PC-3 (cell line): Measurements from ENCODE around the gene BMPER. TPM values are rescaled to one million over a fixed set of nuclear protein-coding genes. Genes with fewer than 3 reads are reported as not detected.

ENCODE experiments used
- ATAC-seq: fragments of 200-7000 bp; cut with Tn5 transposase; 2 replicates; pipeline ENCODE4 v1.9.1; 2020; ENCODE audit warnings: mild to moderate bottlenecking, moderate library complexity
- BruUV-seq: library from RNA; stranded (reverse); fragments of 400-500 nt; replicated peaks from 2 replicates; lab custom pipeline; 2021; lab: Mats Ljungman, UMichigan
- CTCF ChIA-PET: fragments of 300-600 bp; sonication (Branson Sonifier 250); formaldehyde crosslinking; loops from one replicate; lab custom pipeline; 2022; ENCODE audit warnings: antibody characterized with exemption; lab: Charles Lee
- POLR2A ChIA-PET: fragments of 300-600 bp; sonication (Branson Sonifier 250); formaldehyde crosslinking; loops from one replicate; lab custom pipeline; 2022; ENCODE audit warnings: antibody characterized with exemption; ENCODE audit not compliant: unreplicated experiment; lab: Charles Lee
- DNase-seq: peaks from one replicate; pipeline ENCODE4 v3.0.0-alpha.2; 2015
- H2AFZ ChIP-seq: fragments of 300-600 bp; sonication (generic); 2 replicates; pipeline ENCODE4 v1.6.0; 2016; ENCODE audit warnings: antibody characterized with exemption, low read length
- H3F3A ChIP-seq: fragments of 300-600 bp; sonication (generic); one replicate; pipeline ENCODE4 v1.6.0; 2017; ENCODE audit warnings: antibody characterized with exemption, low read length, control low read depth, mild to moderate bottlenecking; ENCODE audit not compliant: unreplicated experiment
- H3K27ac ChIP-seq: fragments of 300-600 bp; sonication (generic); 2 replicates; pipeline ENCODE4 v1.5.1; 2016; ENCODE audit warnings: mild to moderate bottlenecking, low read length
- H3K27me3 ChIP-seq: fragments of 300-600 bp; sonication (generic); 2 replicates; pipeline ENCODE4 v1.6.1; 2016; ENCODE audit warnings: low read length, mixed read lengths
- H3K36me3 ChIP-seq: fragments of 300-600 bp; sonication (generic); 2 replicates; pipeline ENCODE4 v1.6.1; 2016; ENCODE audit warnings: low read depth, mixed run types, low read length, mixed read lengths
- H3K4me1 ChIP-seq: fragments of 300-600 bp; sonication (generic); 2 replicates; pipeline ENCODE4 v1.5.1; 2016; ENCODE audit warnings: low read length; ENCODE audit not compliant: insufficient read depth
- H3K4me2 ChIP-seq: fragments of 300-600 bp; sonication (generic); 2 replicates; pipeline ENCODE4 v1.6.0; 2016; ENCODE audit warnings: low read length
- H3K4me3 ChIP-seq: fragments of 300-600 bp; sonication (generic); 2 replicates; pipeline ENCODE4 v1.5.1; 2016; ENCODE audit warnings: mild to moderate bottlenecking, low read length, mixed read lengths
- H3K79me2 ChIP-seq: fragments of 300-600 bp; sonication (generic); 2 replicates; pipeline ENCODE4 v1.6.1; 2017; ENCODE audit warnings: low read length, mixed read lengths
- H3K9ac ChIP-seq: fragments of 300-600 bp; sonication (generic); 2 replicates; pipeline ENCODE4 v1.6.0; 2016; ENCODE audit warnings: mild to moderate bottlenecking, low read length
- H3K9me2 ChIP-seq: fragments of 300-600 bp; sonication (generic); replicated peaks from 2 replicates; pipeline ENCODE4 v1.6.1; 2016; ENCODE audit warnings: mixed run types, low read length, mixed read lengths
- H3K9me3 ChIP-seq: fragments of 300-600 bp; sonication (generic); 2 replicates; pipeline ENCODE4 v1.6.1; 2016; ENCODE audit warnings: low read length, mixed read lengths
- H4K20me1 ChIP-seq: fragments of 300-600 bp; sonication (generic); 2 replicates; pipeline ENCODE4 v1.6.1; 2016; ENCODE audit warnings: low read length, mixed read lengths
- EZH2 ChIP-seq: fragments of 300-600 bp; sonication (generic); IDR thresholded peaks from one replicate; pipeline ENCODE4 v1.6.1; 2017; ENCODE audit warnings: antibody characterized with exemption, mild to moderate bottlenecking, low read length; ENCODE audit not compliant: unreplicated experiment
- EZH2phosphoT487 ChIP-seq: fragments of 300-600 bp; sonication (generic); IDR thresholded peaks from 2 replicates; pipeline ENCODE4 v1.6.1; 2018; ENCODE audit warnings: mild to moderate bottlenecking, antibody characterized with exemption, low read length, borderline replicate concordance
- intact Hi-C: fragments of 100-400 bp; cut with micrococcal nuclease; formaldehyde crosslinking; loops from 2 replicates; pipeline ENCODE4 v1.9.0; 2023
- total RNA-seq: library from RNA; depleted of rRNA; stranded (reverse); fragments of >200 nt; gene quantifications from 2 replicates; pipeline ENCODE4 v1.2.3, GENCODE V29; 2014
- TF ChIP-seq, protein P1 (sequence below): fragments of 300-600 bp; sonication (generic); conservative IDR thresholded peaks from 2 replicates; pipeline ENCODE4 v1.5.1; 2017; ENCODE audit warnings: antibody characterized with exemption, low read depth, mild to moderate bottlenecking, low read length

Gene BMPER
- total RNA-seq, 1 experiment from 2014 or later: 0.11 TPM

DNA sequence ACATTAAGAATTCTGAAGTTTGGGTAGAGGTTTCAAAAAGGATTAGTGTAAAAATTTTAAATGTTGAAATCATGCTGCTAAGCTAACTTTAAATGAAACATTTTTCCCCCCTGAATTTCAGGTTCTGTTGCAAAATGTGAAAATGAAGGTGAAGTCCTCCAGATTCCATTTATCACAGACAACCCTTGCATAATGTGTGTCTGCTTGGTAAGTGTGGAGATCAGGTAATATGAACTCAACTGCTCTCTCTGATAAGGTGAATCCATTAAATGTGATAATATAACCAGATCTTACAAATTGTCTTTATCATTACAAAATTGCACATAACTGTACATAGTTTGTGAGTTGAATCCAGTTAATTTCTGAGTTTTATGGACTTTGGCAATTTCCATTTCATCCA lies 1.4 kb downstream of the BMPER start:
- Histone ChIP-seq H3K9me3 (no peaks in the 10 kb centered on the region), H3K36me3 (no peaks in the 10 kb centered on the region), H3K4me3 (no peak overlapping the region), H3K4me1 (no peaks in the 10 kb centered on the region), H3K27me3 (peaks cover 74% of the 10 kb centered on the region), H4K20me1 (no peaks in the 10 kb centered on the region), H3K79me2 (no peaks in the 10 kb centered on the region), H3K27ac (no peak overlapping the region), H3K9me2 (no peaks in the 10 kb centered on the region), H3K9ac (no peak overlapping the region), H2AFZ (no peak overlapping the region), H3F3A (no peaks in the 10 kb centered on the region), H3K4me2 (no peak overlapping the region)
- ChIA-PET CTCF (no interaction called here), POLR2A (interaction anchor here (0.6 kb wide), 1 partner anchor 238 kb away, joined by 3 read pairs; no protein-coding TSS in a partner anchor)
- no peak for ATAC-seq
- intact Hi-C loops: loop anchor here (10.0 kb wide), 2 partner anchors 572 to 662 kb away; no protein-coding TSS in a partner anchor
- BruUV-seq: no TSS peak
- no peak for TF ChIP-seq EZH2
- TF ChIP-seq EZH2phosphoT487: no peak
- TF ChIP-seq, protein P1, sequence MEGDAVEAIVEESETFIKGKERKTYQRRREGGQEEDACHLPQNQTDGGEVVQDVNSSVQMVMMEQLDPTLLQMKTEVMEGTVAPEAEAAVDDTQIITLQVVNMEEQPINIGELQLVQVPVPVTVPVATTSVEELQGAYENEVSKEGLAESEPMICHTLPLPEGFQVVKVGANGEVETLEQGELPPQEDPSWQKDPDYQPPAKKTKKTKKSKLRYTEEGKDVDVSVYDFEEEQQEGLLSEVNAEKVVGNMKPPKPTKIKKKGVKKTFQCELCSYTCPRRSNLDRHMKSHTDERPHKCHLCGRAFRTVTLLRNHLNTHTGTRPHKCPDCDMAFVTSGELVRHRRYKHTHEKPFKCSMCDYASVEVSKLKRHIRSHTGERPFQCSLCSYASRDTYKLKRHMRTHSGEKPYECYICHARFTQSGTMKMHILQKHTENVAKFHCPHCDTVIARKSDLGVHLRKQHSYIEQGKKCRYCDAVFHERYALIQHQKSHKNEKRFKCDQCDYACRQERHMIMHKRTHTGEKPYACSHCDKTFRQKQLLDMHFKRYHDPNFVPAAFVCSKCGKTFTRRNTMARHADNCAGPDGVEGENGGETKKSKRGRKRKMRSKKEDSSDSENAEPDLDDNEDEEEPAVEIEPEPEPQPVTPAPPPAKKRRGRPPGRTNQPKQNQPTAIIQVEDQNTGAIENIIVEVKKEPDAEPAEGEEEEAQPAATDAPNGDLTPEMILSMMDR: no peak
- DNase-seq: no peak

DNA sequence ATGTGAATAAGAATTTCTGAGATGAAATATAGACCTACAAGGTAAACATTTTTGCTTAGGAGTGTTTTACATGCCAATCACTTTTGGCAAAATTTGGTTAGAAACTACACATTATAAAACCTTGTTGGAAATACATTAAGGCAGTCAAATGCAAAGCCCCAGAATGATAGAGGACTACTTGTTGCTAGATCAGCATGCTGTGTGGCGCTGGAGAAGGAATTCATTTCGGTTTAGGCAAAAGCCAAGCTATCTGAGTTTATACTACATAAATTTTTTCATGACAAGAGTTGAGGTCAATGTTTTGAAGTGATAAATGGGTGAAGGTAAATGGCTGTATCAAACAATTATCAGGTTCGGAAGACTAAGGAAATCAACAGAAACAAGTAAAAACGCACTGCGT lies 2.3 kb downstream of the BMPER start:
- ATAC-seq (no peak), DNase-seq (no peak)
- H3K79me2 ChIP-seq: no peaks in the 10 kb centered on the region
- no peaks in the 10 kb centered on the region for H3K36me3 ChIP-seq
- no peak overlapping the region for H3K4me2 ChIP-seq
- peaks cover 81% of the 10 kb centered on the region for H3K27me3 ChIP-seq
- no peak overlapping the region for H3K27ac ChIP-seq
- ChIA-PET POLR2A (no interaction called here), CTCF (interaction anchor here (0.7 kb wide), 1 partner anchor 1298 kb away, joined by 4 read pairs; no protein-coding TSS in a partner anchor)
- no peaks in the 10 kb centered on the region for H4K20me1 ChIP-seq
- H3K9me3 ChIP-seq: no peaks in the 10 kb centered on the region
- no peak overlapping the region for H3K9ac ChIP-seq
- H3K4me1 ChIP-seq: no peaks in the 10 kb centered on the region
- intact Hi-C loops: loop anchor here (10.0 kb wide), 2 partner anchors 573 to 663 kb away; no protein-coding TSS in a partner anchor
- H3F3A ChIP-seq: no peaks in the 10 kb centered on the region
- no peak overlapping the region for H3K4me3 ChIP-seq
- TF ChIP-seq EZH2phosphoT487 (no peak), EZH2 (peak; percentile 32)
- TF ChIP-seq, protein P1: no peak
- no peaks in the 10 kb centered on the region for H3K9me2 ChIP-seq
- no peak overlapping the region for H2AFZ ChIP-seq
- BruUV-seq: no TSS peak

DNA sequence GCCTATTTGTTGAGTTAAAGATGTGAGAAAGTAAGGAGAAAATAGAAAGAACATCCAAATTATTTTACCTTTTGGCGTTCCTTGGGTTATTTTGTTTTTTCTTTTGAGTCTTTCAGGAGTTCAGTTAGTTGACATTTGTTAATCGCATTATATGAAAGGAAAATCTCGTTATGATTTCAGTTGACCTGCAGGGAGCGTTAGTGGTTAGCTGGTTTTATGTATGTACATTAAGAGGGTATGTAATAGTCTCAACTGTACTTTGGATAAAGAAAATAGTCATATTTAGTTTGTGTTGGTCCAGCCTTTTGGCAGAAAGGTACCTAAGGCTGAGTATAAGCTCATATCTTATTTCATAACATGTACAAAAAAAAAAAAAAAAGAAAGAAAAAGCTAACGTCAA lies 4.0 kb downstream of the BMPER start:
- intact Hi-C loops: loop anchor here (10.0 kb wide), 2 partner anchors 575 to 665 kb away; no protein-coding TSS in a partner anchor
- H3K9me2 ChIP-seq: no peaks in the 10 kb centered on the region
- no peak overlapping the region for H2AFZ ChIP-seq
- no peak for ATAC-seq
- BruUV-seq: no TSS peak
- H4K20me1 ChIP-seq: no peaks in the 10 kb centered on the region
- no peaks in the 10 kb centered on the region for H3K9me3 ChIP-seq
- H3K27ac ChIP-seq: no peak overlapping the region
- ChIA-PET POLR2A (no interaction called here), CTCF (interaction anchor here (0.6 to 0.8 kb wide), 3 partner anchors 24 to 225 kb away, joined by 3 to 5 read pairs (median 3); no protein-coding TSS in a partner anchor)
- H3K9ac ChIP-seq: no peak overlapping the region
- no peaks in the 10 kb centered on the region for H3K4me1 ChIP-seq
- peak; percentile 14 for DNase-seq
- H3K4me2 ChIP-seq: no peak overlapping the region
- no peaks in the 10 kb centered on the region for H3K79me2 ChIP-seq
- no peaks in the 10 kb centered on the region for H3K36me3 ChIP-seq
- peaks cover 75% of the 10 kb centered on the region for H3K27me3 ChIP-seq
- TF ChIP-seq EZH2phosphoT487 (no peak), EZH2 (no peak)
- TF ChIP-seq, protein P1: peak; percentile 40; the same call in 1 of the 2 replicates
- no peak overlapping the region for H3K4me3 ChIP-seq
- no peaks in the 10 kb centered on the region for H3F3A ChIP-seq
